Neuronal stem cell (in vitro differentiated cells): Measurements from ENCODE around the gene TNS3.
"Not testable (repeated sequence)": the region's sequence is repeated elsewhere in the genome, so short reads cannot be mapped to it uniquely, and the experiment has no call there.

ENCODE experiments used
- DNase-seq: peaks from one replicate; pipeline ENCODE4 v3.0.0-alpha.2; 2013; ENCODE audit warnings: low spot score
- H2AFZ ChIP-seq: one replicate; pipeline ENCODE4 v1.6.1; 2013; ENCODE audit warnings: mild to moderate bottlenecking, low read length, inconsistent platforms
- H2AK5ac ChIP-seq: 2 replicates; pipeline ENCODE4 v1.6.1; 2013; ENCODE audit warnings: low read depth, mild to moderate bottlenecking, inconsistent platforms, low read length, moderate library complexity, mixed read lengths
- H2BK120ac ChIP-seq: 2 replicates; pipeline ENCODE4 v1.6.1; 2013; ENCODE audit warnings: low read depth, mild to moderate bottlenecking, inconsistent platforms, low read length, moderate library complexity, mixed read lengths
- H2BK12ac ChIP-seq: one replicate; pipeline ENCODE4 v1.6.1; 2013; ENCODE audit warnings: low read length, inconsistent platforms
- H2BK15ac ChIP-seq: 2 replicates; pipeline ENCODE4 v1.6.1; 2013; ENCODE audit warnings: mild to moderate bottlenecking, low read length, inconsistent platforms, mixed read lengths
- H2BK5ac ChIP-seq: one replicate; pipeline ENCODE4 v1.6.1; 2013; ENCODE audit warnings: inconsistent platforms, mild to moderate bottlenecking, low read length, moderate library complexity
- H3K14ac ChIP-seq: one replicate; pipeline ENCODE4 v1.6.1; 2013; ENCODE audit warnings: low read length, inconsistent platforms
- H3K18ac ChIP-seq: 2 replicates; pipeline ENCODE4 v1.6.1; 2013; ENCODE audit warnings: low read length, inconsistent platforms
- H3K23ac ChIP-seq: 2 replicates; pipeline ENCODE4 v1.6.1; 2013; ENCODE audit warnings: low read depth, mild to moderate bottlenecking, mixed read lengths, low read length, inconsistent platforms; ENCODE audit not compliant: poor library complexity
- H3K27ac ChIP-seq: replicated peaks from 3 replicates; pipeline ENCODE4 v1.5.1; 2013; ENCODE audit warnings: low read length, inconsistent platforms
- H3K27me3 ChIP-seq, 3 experiments: 2 replicates each; pipeline ENCODE4 v1.6.1; 2013; ENCODE audit warnings: low read length in 3 of 3, mild to moderate bottlenecking in 2 of 3, inconsistent platforms in 1 of 3, low read depth in 1 of 3, mixed read lengths in 1 of 3, moderate library complexity in 1 of 3; ENCODE audit not compliant: control insufficient read depth in 3 of 3, insufficient read depth in 3 of 3
- H3K36me3 ChIP-seq, 2 donors: replicated peaks in 1 of 2; 2 replicates each; pipeline ENCODE4 v1.6.1; 2013; ENCODE audit warnings: low read length in 2 of 2; ENCODE audit not compliant: control insufficient read depth in 2 of 2, insufficient read depth in 2 of 2
- H3K4ac ChIP-seq: 2 replicates; pipeline ENCODE4 v1.6.1; 2013; ENCODE audit warnings: inconsistent platforms, mild to moderate bottlenecking, low read length, moderate library complexity
- H3K4me1 ChIP-seq, 2 donors: 1 replicate in 1 of 2; 2 replicates in 1 of 2; pipeline ENCODE4 v1.6.1; 2013; ENCODE audit warnings: low read length in 2 of 2, low read depth in 1 of 2; ENCODE audit not compliant: control insufficient read depth in 2 of 2, insufficient read depth in 1 of 2
- H3K4me2 ChIP-seq: one replicate; pipeline ENCODE4 v1.6.1; 2013; ENCODE audit warnings: mild to moderate bottlenecking, low read length, inconsistent platforms; ENCODE audit not compliant: insufficient read depth, poor library complexity, severe bottlenecking
- H3K4me3 ChIP-seq, 2 donors: 2 replicates each; pipeline ENCODE4 v1.5.1; 2013; ENCODE audit warnings: low read length in 2 of 2, mild to moderate bottlenecking in 2 of 2, inconsistent platforms in 1 of 2, moderate library complexity in 1 of 2
- H3K79me1 ChIP-seq: one replicate; pipeline ENCODE4 v1.6.1; 2013; ENCODE audit warnings: low read depth, mild to moderate bottlenecking, inconsistent platforms, low read length, moderate library complexity
- H3K9ac ChIP-seq: one replicate; pipeline ENCODE4 v1.6.1; 2013; ENCODE audit warnings: mild to moderate bottlenecking, low read depth, low read length, inconsistent platforms; ENCODE audit not compliant: poor library complexity
- H3K9me3 ChIP-seq, 2 donors: replicated peaks in 1 of 2; 2 replicates each; pipeline versions ENCODE3 to v1.6.1; 2013; ENCODE audit warnings: low read length in 2 of 2, mild to moderate bottlenecking in 2 of 2, inconsistent platforms in 1 of 2, low read depth in 1 of 2, mixed read lengths in 1 of 2, moderate library complexity in 1 of 2; ENCODE audit not compliant: control insufficient read depth in 2 of 2, insufficient read depth in 1 of 2
- H4K8ac ChIP-seq: one replicate; pipeline ENCODE4 v1.6.1; 2013; ENCODE audit warnings: low read depth, mild to moderate bottlenecking, inconsistent platforms, low read length, moderate library complexity
- H4K91ac ChIP-seq: one replicate; pipeline ENCODE4 v1.6.1; 2013; ENCODE audit warnings: low read length, low read depth, mild to moderate bottlenecking, inconsistent platforms; ENCODE audit not compliant: poor library complexity
- WGBS, 2 donors: extraction: QIAGEN DNeasy Blood & Tissue Kit; methylation state at CpG; one replicate each; pipeline ENCODE4 v1.1.7; 2013; ENCODE audit warnings: missing lambda C conversion rate in 2 of 2, mixed read lengths in 1 of 2; ENCODE audit not compliant: insufficient read length in 2 of 2, insufficient replicate concordance in 1 of 2; ENCODE audit errors: extremely low coverage in 2 of 2; 5-methylcytosine and 5-hydroxymethylcytosine counted together

Gene TNS3

GRCh38 chr7:47265621-47266020 is 316.3 kb downstream of the TNS3 start:
- no peak overlapping the region for H3K27ac ChIP-seq
- H3K23ac ChIP-seq = no peak overlapping the region
- peaks cover 0 to 5% of the 10 kb centered on the region in 2 donors for H3K9me3 ChIP-seq
- H3K4me2 ChIP-seq = no peak overlapping the region
- no peak overlapping the region for H2BK15ac ChIP-seq
- H3K14ac ChIP-seq = no peak overlapping the region
- no peak overlapping the region for H2BK120ac ChIP-seq
- H2AK5ac ChIP-seq = no peak overlapping the region
- H2BK5ac ChIP-seq = no peak overlapping the region
- peaks cover 2% of the 10 kb centered on the region in 2 donors for H3K4me1 ChIP-seq
- H3K79me1 ChIP-seq = no peaks in the 10 kb centered on the region
- DNase-seq = no peak
- H3K36me3 ChIP-seq = no peaks in the 10 kb centered on the region
- no peak overlapping the region for H4K8ac ChIP-seq
- no peaks in the 10 kb centered on the region for H3K27me3 ChIP-seq
- no peak overlapping the region for H2BK12ac ChIP-seq
- no CpG with 5 or more reads among the region's 4 CpGs for WGBS, 2 donors
- H3K4ac ChIP-seq = no peak overlapping the region
- no peak overlapping the region for H2AFZ ChIP-seq
- H3K9ac ChIP-seq = no peak overlapping the region
- no peak overlapping the region for H4K91ac ChIP-seq
- H3K4me3 ChIP-seq = no peak overlapping the region
- H3K18ac ChIP-seq = no peak overlapping the region

GRCh38 chr7:47264021-47264651 is 317.8 kb downstream of the TNS3 start:
- Histone ChIP-seq H3K4ac (no peak overlapping the region), H2BK12ac (no peak overlapping the region), H4K91ac (no peak overlapping the region), H3K4me1 (peaks cover 2% of the 10 kb centered on the region in 2 donors), H3K18ac (no peak overlapping the region), H3K4me3 (no peak overlapping the region), H2AFZ (no peak overlapping the region), H3K4me2 (no peak overlapping the region), H3K36me3 (no peaks in the 10 kb centered on the region), H3K9ac (no peak overlapping the region), H3K14ac (no peak overlapping the region), H3K79me1 (no peaks in the 10 kb centered on the region), H2AK5ac (no peak overlapping the region), H2BK15ac (no peak overlapping the region), H3K9me3 (peaks cover 0 to 5% of the 10 kb centered on the region in 2 donors), H3K23ac (no peak overlapping the region), H3K27me3 (no peaks in the 10 kb centered on the region), H4K8ac (no peak overlapping the region), H3K27ac (no peak overlapping the region), H2BK120ac (no peak overlapping the region), H2BK5ac (no peak overlapping the region)
- WGBS, 2 donors = no CpG with 5 or more reads among the region's 8 CpGs
- no peak for DNase-seq

DNA sequence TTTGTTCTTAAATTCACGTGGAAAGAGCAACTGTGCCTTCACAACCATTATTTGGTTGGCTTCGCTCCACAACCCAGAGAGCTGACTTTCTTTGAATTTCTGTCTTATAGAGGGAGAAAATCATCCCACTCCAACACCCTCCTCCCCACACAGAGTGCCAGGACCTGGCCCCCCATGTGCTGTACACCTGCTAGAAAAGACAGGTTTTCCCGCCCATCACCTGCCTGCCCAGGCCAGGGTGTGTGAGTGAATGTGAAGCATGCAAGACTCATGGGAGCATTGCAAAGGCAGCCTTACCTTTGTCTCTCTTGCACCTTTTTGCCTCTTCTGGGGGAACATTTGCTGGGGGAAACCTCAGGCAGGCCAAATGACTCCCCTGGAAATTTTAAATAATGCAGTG is 319.0 kb downstream of the TNS3 start:
- Histone ChIP-seq H2BK15ac (no peak overlapping the region), H3K18ac (peak overlapping the region; percentile 13), H4K8ac (no peak overlapping the region), H3K4ac (no peak overlapping the region), H2AK5ac (no peak overlapping the region), H3K36me3 (no peaks in the 10 kb centered on the region), H3K4me2 (no peak overlapping the region), H2AFZ (no peak overlapping the region), H3K4me3 (no peak overlapping the region), H3K79me1 (no peaks in the 10 kb centered on the region), H3K23ac (no peak overlapping the region), H2BK5ac (no peak overlapping the region), H2BK12ac (no peak overlapping the region), H3K27me3 (no peaks in the 10 kb centered on the region), H3K14ac (no peak overlapping the region), H4K91ac (no peak overlapping the region), H2BK120ac (no peak overlapping the region), H3K9ac (no peak overlapping the region), H3K4me1 (peaks cover 2% of the 10 kb centered on the region in 2 donors), H3K27ac (no peak overlapping the region), H3K9me3 (peaks cover 0 to under 1% of the 10 kb centered on the region in 2 donors)
- no CpG with 5 or more reads among the region's 3 CpGs for WGBS, 2 donors
- no peak for DNase-seq

GRCh38 chr7:47262160-47262559 is 319.8 kb downstream of the TNS3 start:
- not testable (repeated sequence) for H2BK5ac ChIP-seq, H3K4ac ChIP-seq, H2AFZ ChIP-seq, H2BK120ac ChIP-seq, H3K4me1 ChIP-seq, DNase-seq, H2BK12ac ChIP-seq, H3K23ac ChIP-seq, H3K4me3 ChIP-seq, H3K18ac ChIP-seq, H3K14ac ChIP-seq, H3K9ac ChIP-seq, H3K79me1 ChIP-seq, H3K9me3 ChIP-seq, H3K27me3 ChIP-seq, H4K8ac ChIP-seq, H3K27ac ChIP-seq, H2AK5ac ChIP-seq, H3K4me2 ChIP-seq, H3K36me3 ChIP-seq, H4K91ac ChIP-seq, H2BK15ac ChIP-seq
- no CpG with 5 or more reads among the region's 11 CpGs for WGBS, 2 donors
